HCT116 (cell line): ENCODE measurements around the gene MRPS34. TPM values are rescaled to one million over a fixed set of nuclear protein-coding genes. Genes with fewer than 3 reads are reported as not detected.

Source experiments
- ATAC-seq: fragments of 200-7000 bp; cut with Tn5 transposase; 2 replicates; pipeline ENCODE4 v1.9.1; 2020; ENCODE audit warnings: mild to moderate bottlenecking, moderate library complexity
- BruUV-seq: library from RNA; stranded (reverse); fragments of 400-500 nt; replicated peaks from 2 replicates; lab custom pipeline; 2021; lab: Mats Ljungman, UMichigan
- CTCF ChIA-PET: fragments of 300-600 bp; sonication (Branson Sonifier 250); formaldehyde crosslinking; loops from one replicate; lab custom pipeline; 2021; ENCODE audit warnings: antibody characterized with exemption; lab: Charles Lee
- POLR2A ChIA-PET: fragments of 300-600, 350-600 bp; sonication (Branson Sonifier 250); formaldehyde crosslinking; loops from one replicate; lab custom pipeline; 2021; ENCODE audit warnings: antibody characterized with exemption; lab: Charles Lee
- RAD21 ChIA-PET, 2 experiments: fragments of 300-600 bp; sonication (Branson Sonifier 250); formaldehyde crosslinking; loops; one replicate each; lab custom pipeline; 2023; ENCODE audit warnings: low total read pairs in 2 of 2; ENCODE audit not compliant: uncharacterized antibody in 2 of 2, unreplicated experiment in 2 of 2, low non-redundant PET in 1 of 2; lab: Charles Lee
- DNase-seq: peaks from one replicate; pipeline ENCODE4 v3.0.0-alpha.2; 2010; ENCODE audit warnings: low read depth, low spot score
- H2AFZ ChIP-seq: fragments of 200-600 bp; shearing (Covaris generic), sonication (generic); 2 replicates; pipeline ENCODE4 v1.6.1; 2017; ENCODE audit warnings: low read depth, mixed run types, mixed read lengths, antibody characterized with exemption, low read length; ENCODE audit not compliant: poor library complexity, severe bottlenecking
- H3K27ac ChIP-seq: 2 replicates; pipeline ENCODE4 v1.5.1; 2012; ENCODE audit warnings: low read depth, low read length
- H3K27me3 ChIP-seq: fragments of 200-600 bp; sonication (generic); 2 replicates; pipeline ENCODE4 v1.6.1; 2016; ENCODE audit warnings: mixed run types, low read length, mixed read lengths; ENCODE audit not compliant: insufficient read depth
- H3K36me3 ChIP-seq, 2 experiments: fragments of 200-500 bp in 1 of 2; fragments of 200-600 bp in 1 of 2; sonication (Bioruptor generic) in 1 of 2; sonication (generic) in 1 of 2; 2 replicates each; pipeline versions ENCODE4 v1.5.1 to v1.6.1; 2014 to 2016; ENCODE audit warnings: low read length in 2 of 2, inconsistent platforms in 1 of 2, mixed read lengths in 1 of 2, mixed run types in 1 of 2; ENCODE audit not compliant: insufficient read depth in 2 of 2, control insufficient read depth in 1 of 2
- H3K4me1 ChIP-seq, 2 experiments: fragments of 200-600 bp in 1 of 2; sonication (generic) in 1 of 2; 2 replicates each; pipeline versions ENCODE4 v1.5.1 to v1.6.1; 2012 to 2017; ENCODE audit warnings: low read length in 2 of 2, inconsistent platforms in 1 of 2, mild to moderate bottlenecking in 1 of 2, mixed read lengths in 1 of 2, mixed run types in 1 of 2, moderate library complexity in 1 of 2; ENCODE audit not compliant: insufficient read depth in 2 of 2, control insufficient read depth in 1 of 2
- H3K4me2 ChIP-seq: fragments of 200-600 bp; sonication (generic); 2 replicates; pipeline ENCODE4 v1.6.1; 2017; ENCODE audit warnings: mixed run types, low read length, mixed read lengths
- H3K4me3 ChIP-seq, 2 experiments: fragments of 200-600 bp in 1 of 2; sonication (generic) in 1 of 2; replicated peaks in 1 of 2; 2 replicates each; pipeline ENCODE4 v1.5.1; 2011 to 2016; ENCODE audit warnings: low read length in 2 of 2, control low read depth in 1 of 2, low read depth in 1 of 2, mild to moderate bottlenecking in 1 of 2, mixed read lengths in 1 of 2, mixed run types in 1 of 2
- H3K79me2 ChIP-seq: fragments of 200-600 bp; sonication (generic); 2 replicates; pipeline ENCODE4 v1.6.1; 2017; ENCODE audit warnings: mild to moderate bottlenecking, mixed run types, low read length, moderate library complexity, mixed read lengths; ENCODE audit not compliant: insufficient read depth
- H3K9ac ChIP-seq: fragments of 200-600 bp; sonication (generic); 2 replicates; pipeline ENCODE4 v1.6.1; 2016; ENCODE audit warnings: low read length, mixed read lengths
- H3K9me2 ChIP-seq: fragments of 200-600 bp; sonication (generic), shearing (Covaris generic); 2 replicates; pipeline ENCODE4 v1.6.1; 2017; ENCODE audit warnings: mixed run types, mild to moderate bottlenecking, moderate library complexity; ENCODE audit not compliant: insufficient read depth
- H3K9me3 ChIP-seq, 2 experiments: fragments of 200-500 bp in 1 of 2; fragments of 200-600 bp in 1 of 2; sonication (Bioruptor generic) in 1 of 2; sonication (generic) in 1 of 2; 2 replicates each; pipeline ENCODE4 v1.6.1; 2014 to 2017; ENCODE audit warnings: low read length in 2 of 2, mixed read lengths in 2 of 2, inconsistent platforms in 1 of 2, low read depth in 1 of 2, mild to moderate bottlenecking in 1 of 2, mixed run types in 1 of 2, moderate library complexity in 1 of 2; ENCODE audit not compliant: control insufficient read depth in 1 of 2, insufficient read depth in 1 of 2
- H4K20me1 ChIP-seq: fragments of 200-600 bp; sonication (generic), shearing (Covaris generic); 2 replicates; pipeline ENCODE4 v1.6.1; 2017; ENCODE audit warnings: mixed run types, mild to moderate bottlenecking, moderate library complexity; ENCODE audit not compliant: insufficient read depth
- ATF3 ChIP-seq: IDR thresholded peaks from 2 replicates; pipeline ENCODE4 v1.6.1; 2012
- CBX3 ChIP-seq: IDR thresholded peaks from 2 replicates; pipeline ENCODE4 v1.6.1; 2012; ENCODE audit warnings: low read depth
- CTCF ChIP-seq, 3 experiments: fragments of 200-600 bp in 1 of 3; sonication (generic) in 1 of 3; IDR thresholded peaks in 2 of 3; conservative IDR thresholded peaks in 1 of 3; 2 replicates each; pipeline ENCODE4 v1.5.1; 2012 to 2017; ENCODE audit warnings: low read depth in 2 of 3, low read length in 2 of 3, antibody characterized with exemption in 1 of 3, borderline replicate concordance in 1 of 3, control low read depth in 1 of 3, mild to moderate bottlenecking in 1 of 3, mixed read lengths in 1 of 3, mixed run types in 1 of 3, moderate library complexity in 1 of 3; ENCODE audit not compliant: insufficient read depth in 1 of 3
- ELF1 ChIP-seq: IDR thresholded peaks from 2 replicates; pipeline ENCODE4 v1.6.1; 2012; ENCODE audit warnings: low read depth, borderline replicate concordance
- EZH2 ChIP-seq: fragments of 200-600 bp; sonication (generic); IDR thresholded peaks from 2 replicates; pipeline ENCODE4 v1.6.1; 2017; ENCODE audit warnings: antibody characterized with exemption, mixed run types
- EZH2phosphoT487 ChIP-seq: fragments of 200-600 bp; IDR thresholded peaks from 2 replicates; pipeline ENCODE4 v1.6.1; 2018; ENCODE audit warnings: antibody characterized with exemption, borderline replicate concordance
- FOSL1 ChIP-seq: IDR thresholded peaks from 2 replicates; pipeline ENCODE4 v1.6.1; 2012; ENCODE audit warnings: low read depth
- SP1 ChIP-seq: IDR thresholded peaks from 2 replicates; pipeline ENCODE4 v1.6.1; 2012; ENCODE audit warnings: low read depth
- SRF ChIP-seq: IDR thresholded peaks from 2 replicates; pipeline ENCODE4 v1.6.1; 2012; ENCODE audit warnings: low read depth
- TCF7L2 ChIP-seq: IDR thresholded peaks from 2 replicates; pipeline ENCODE4 v1.7.0; 2011; ENCODE audit warnings: borderline replicate concordance, inconsistent platforms; ENCODE audit not compliant: insufficient read depth, insufficient read length; ENCODE audit errors: extremely low read depth
- ZBTB33 ChIP-seq: IDR thresholded peaks from 2 replicates; pipeline ENCODE4 v1.6.1; 2011; ENCODE audit warnings: mild to moderate bottlenecking, low read length, moderate library complexity; ENCODE audit not compliant: insufficient replicate concordance; ENCODE audit errors: extremely low read depth
- ZFX ChIP-seq: fragments of 450-650 bp; IDR thresholded peaks from 2 replicates; pipeline ENCODE4 v1.6.1; 2017
- ZNF274 ChIP-seq: fragments of 200-500 bp; sonication (Bioruptor generic); IDR thresholded peaks from 2 replicates; pipeline ENCODE4 v1.6.1; 2014; ENCODE audit warnings: mild to moderate bottlenecking, low read depth, low read length, inconsistent platforms
- intact Hi-C: fragments of 100-400 bp; cut with micrococcal nuclease; formaldehyde crosslinking; loops from 2 replicates; pipeline ENCODE4 v1.10.0; 2022
- total RNA-seq: library from RNA; stranded (reverse); gene quantifications from one replicate; pipeline ENCODE4 v1.2.1, GENCODE V29; 2021; ENCODE audit not compliant: unreplicated experiment

MRPS34 gene
- total RNA-seq, 1 experiment from 2014 or later: 200 TPM

- TF ChIP-seq EZH2phosphoT487 (no peak), ATF3 (no peak), SRF (no peak), ELF1 (no peak), CTCF (IDR thresholded peaks at IDR 0.05 in 2 of 3, conservative IDR thresholded peaks at IDR 0.05 in 1 of 3; ENCODE audit: borderline replicate concordance in 1 of 3, insufficient read depth in 1 of 3, low read depth in 2 of 3, low read length in 2 of 3) (no peak), EZH2 (no peak), SP1 (no peak), ZFX (no peak), TCF7L2 (no peak), CBX3 (no peak), FOSL1 (no peak), ZNF274 (no peak), ZBTB33 (no peak)
- RAD21 ChIA-PET: no interaction called here
- 0 out of 4 replicates have a peak, but pooled peaks cover 2 to 5% of the 10 kb centered on the region in 2 experiments for H3K36me3 ChIP-seq
- H3K4me3 ChIP-seq: no peak overlapping the region
- no peak overlapping the region for H2AFZ ChIP-seq
- CTCF ChIA-PET: no interaction called here
- H3K9ac ChIP-seq: no peak overlapping the region
- no peak overlapping the region for H3K27ac ChIP-seq
- H4K20me1 ChIP-seq: no peaks in the 10 kb centered on the region
- no peaks in the 10 kb centered on the region for H3K79me2 ChIP-seq
- no peaks in the 10 kb centered on the region for H3K9me2 ChIP-seq
- no peaks in the 10 kb centered on the region for H3K27me3 ChIP-seq
- POLR2A ChIA-PET: no interaction called here
- no TSS peak for BruUV-seq
- H3K4me1 ChIP-seq: peaks cover 1 to 2% of the 10 kb centered on the region in 2 experiments; a peak in 3 of 4 replicates
- intact Hi-C loops: no loop called here
- no peak for ATAC-seq
- no peaks in the 10 kb centered on the region for H3K9me3 ChIP-seq
- H3K4me2 ChIP-seq: no peak overlapping the region
- DNase-seq: no peak
Observed at GRCh38 chr16:1820096-1820945, 47.4 kb upstream of the MRPS34 start.
